K562 (cell line): ENCODE data around the gene TMEM187. TPM values are rescaled to one million over a fixed set of nuclear protein-coding genes. Genes with fewer than 3 reads are reported as not detected.

Experiments used
- ARID1B ChIP-seq: fragments of 450-650 bp; IDR thresholded peaks from 2 replicates; pipeline ENCODE4 v1.6.1; 2016; ENCODE audit warnings: antibody characterized with exemption, mild to moderate bottlenecking, inconsistent platforms
- CBX1 ChIP-seq: sonication (generic); IDR thresholded peaks from 2 replicates; pipeline ENCODE4 v1.6.1; 2016; ENCODE audit warnings: antibody characterized with exemption, low read depth, mild to moderate bottlenecking
- CREB1 ChIP-seq, 2 experiments: sonication (generic) in 1 of 2; formaldehyde crosslinking in 1 of 2; IDR thresholded peaks; 2 replicates each; pipeline versions ENCODE4 v1.6.1 to v1.8.0; 2012 to 2022; ENCODE audit warnings: inconsistent platforms in 1 of 2, mild to moderate bottlenecking in 1 of 2, missing genetic modification reagents in 1 of 2, moderate library complexity in 1 of 2
- CTBP1 ChIP-seq: fragments of 450-650 bp; IDR thresholded peaks from 2 replicates; pipeline ENCODE4 v1.6.1; 2016; ENCODE audit warnings: borderline replicate concordance
- CTCFL ChIP-seq: IDR thresholded peaks from 2 replicates; pipeline ENCODE4 v1.6.1; 2011; ENCODE audit warnings: borderline replicate concordance, low read depth, mild to moderate bottlenecking, moderate library complexity, low read length; ENCODE audit not compliant: insufficient read depth, poor library complexity, severe bottlenecking
- HCFC1 ChIP-seq: IDR thresholded peaks from 2 replicates; pipeline ENCODE4 v1.6.1; 2012; ENCODE audit warnings: low read depth, low read length, improper control_type of control experiment
- MAZ ChIP-seq, 2 experiments: fragments of 450-650 bp in 1 of 2; sonication (generic) in 1 of 2; formaldehyde crosslinking; IDR thresholded peaks in 1 of 2; conservative IDR thresholded peaks in 1 of 2; 2 replicates each; pipeline versions ENCODE4 v1.4.0 to v1.5.0; 2020; ENCODE audit warnings: mild to moderate bottlenecking in 1 of 2, missing genetic modification reagents in 1 of 2
- MLLT1 ChIP-seq, 2 experiments: fragments of 450-650 bp; IDR thresholded peaks; 2 replicates each; pipeline ENCODE4 v1.6.1; 2016
- NFRKB ChIP-seq: fragments of 450-650 bp; IDR thresholded peaks from 2 replicates; pipeline ENCODE4 v1.6.1; 2016; ENCODE audit warnings: low read depth
- POLR2A ChIP-seq: fragments of 450-650 bp; conservative IDR thresholded peaks from 2 replicates; pipeline ENCODE4 v1.6.1; 2016
- POLR2AphosphoS2 ChIP-seq: IDR thresholded peaks from 2 replicates; pipeline ENCODE4 v1.6.1; 2012; ENCODE audit warnings: low read length, improper control_type of control experiment
- RBM39 ChIP-seq: fragments of 200-400 bp; formaldehyde crosslinking; optimal IDR thresholded peaks from 2 replicates; pipeline ENCODE3; 2018; ENCODE audit warnings: low read depth, low read length
- RCOR1 ChIP-seq, 2 experiments: IDR thresholded peaks; 2 replicates each; pipeline ENCODE4 v1.6.1; 2012; ENCODE audit warnings: low read depth in 2 of 2, low read length in 2 of 2, borderline replicate concordance in 1 of 2, improper control_type of control experiment in 1 of 2
- TAF7 ChIP-seq: fragments of 450-650 bp; IDR thresholded peaks from 2 replicates; pipeline ENCODE4 v1.6.1; 2016; ENCODE audit warnings: missing genetic modification characterization, missing compliant biosample characterization
- TAL1 ChIP-seq: fragments of 450-650 bp; IDR thresholded peaks from 2 replicates; pipeline ENCODE4 v1.6.1; 2016; ENCODE audit warnings: mild to moderate bottlenecking
- THRA ChIP-seq: fragments of 450-650 bp; IDR thresholded peaks from 2 replicates; pipeline ENCODE4 v1.6.1; 2017; ENCODE audit warnings: mild to moderate bottlenecking, moderate library complexity
- VEZF1 ChIP-seq: fragments of 200-800 bp; sonication (Bioruptor generic); IDR thresholded peaks from 2 replicates; pipeline ENCODE4 v1.6.1; 2017; ENCODE audit warnings: missing genetic modification characterization, missing compliant biosample characterization
- ZNF583 ChIP-seq: fragments of 250-450 bp; sonication (Bioruptor Pico); IDR thresholded peaks from 2 replicates; pipeline ENCODE4 v1.4.0; 2020
- polyA plus RNA-seq, 8 experiments: library from polyadenylated mRNA; depleted of rRNA in 4 of 8; stranded (reverse) in 5 of 8; unstranded in 3 of 8; fragments of >200 nt; fragmentation: Nextera tagmentation in 2 of 8; fragmentation: Illumina TruSeq in 1 of 8; extraction: Ambion mirVana in 2 of 8; extraction: Trizol in 1 of 8; gene quantifications; 2 replicates each; pipeline versions ENCODE4 v1.2.1 to v1.2.3, GENCODE V29; 2011 to 2014; ENCODE audit warnings: inconsistent platforms in 1 of 8, missing spikeins in 1 of 8
- total RNA-seq, 7 experiments: library from RNA; depleted of rRNA in 6 of 7; stranded (reverse); fragments of >200 nt in 6 of 7; fragmentation: Illumina TruSeq in 2 of 7; extraction: Trizol in 2 of 7; gene quantifications; 2 replicates each; pipeline versions ENCODE4 v1.2.1 to v1.2.3, GENCODE V29; 2011 to 2021; ENCODE audit warnings: low replicate concordance in 1 of 7
- TF ChIP-seq, protein P1 (sequence below): fragments of 450-650 bp; formaldehyde crosslinking; IDR thresholded peaks from 2 replicates; pipeline ENCODE4 v1.4.0; 2020; ENCODE audit warnings: mild to moderate bottlenecking, moderate library complexity

Gene TMEM187
- total and polyA plus RNA-seq, 9 of the 15 experiments (the other 6 are each of a cell fraction or from before 2014, with no cell fraction given): 0.13 to 6.4 (median 1.6) TPM

DNA sequence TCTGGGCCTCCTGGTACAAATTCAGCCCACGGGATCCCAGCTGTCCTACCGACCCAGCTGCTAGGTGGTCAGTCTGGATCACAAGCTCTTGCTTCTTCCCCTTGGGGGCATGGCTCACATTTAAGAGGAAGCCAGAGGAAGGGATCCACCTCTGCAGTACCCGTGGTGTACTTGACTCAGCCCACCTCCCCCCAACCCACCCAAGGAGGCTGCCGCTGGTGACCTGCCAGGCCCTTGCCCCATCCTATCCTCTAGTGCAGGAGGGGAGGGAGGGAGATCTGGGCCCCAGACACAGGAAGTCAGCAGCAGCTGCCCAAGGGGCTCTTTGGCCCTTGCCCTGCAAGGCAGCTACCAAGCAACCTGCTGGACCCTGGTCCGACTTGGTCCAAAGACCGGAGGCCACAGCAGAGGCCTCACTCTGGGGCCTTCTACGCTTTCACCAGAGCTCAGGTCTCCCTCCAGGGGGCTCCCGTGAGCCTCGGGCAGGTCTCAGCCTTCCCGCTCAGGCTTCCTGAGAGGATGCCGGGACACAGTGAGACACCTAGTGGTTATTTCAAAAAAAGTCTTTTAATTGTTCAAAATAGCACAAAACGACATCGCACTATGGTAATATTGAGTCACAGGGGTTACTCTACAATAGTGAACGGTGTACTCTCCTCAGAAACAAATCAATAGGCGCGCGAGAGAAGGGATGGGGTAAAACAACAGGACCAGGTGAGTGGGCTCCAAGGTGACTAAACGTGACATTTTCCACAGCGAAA, 25.4 kb upstream of the TMEM187 start (continued):
- peak; percentile 45 for TF ChIP-seq CTCFL
- peak; percentile 77; the same call in 1 of the 2 replicates for TF ChIP-seq POLR2AphosphoS2
- peak in 1 of 2 experiments; percentile 67; a peak in 2 of 4 replicates for TF ChIP-seq MLLT1 (IDR thresholded peaks at IDR 0.05)
- TF ChIP-seq NFRKB: no peak
- 0 out of 2 replicates have a peak, but pooled peaks have one; percentile 17 for TF ChIP-seq CREB1 (IDR thresholded peaks at IDR 0.05)
- no peak for TF ChIP-seq CREB1 (CRISPR knock-in tag; IDR thresholded peaks at IDR 0.05)
- TF ChIP-seq ARID1B: no peak
- TF ChIP-seq POLR2A: peak; percentile 56; the same call in 1 of the 2 replicates
- no peak for TF ChIP-seq TAF7 (tag)
- peak in 1 of 2 experiments; percentile 44; a peak in 1 of 4 replicates for TF ChIP-seq MAZ (CRISPR knock-in tag; conservative IDR thresholded peaks at IDR 0.05 in 1 of 2, IDR thresholded peaks at IDR 0.05 in 1 of 2)
- TF ChIP-seq ZNF583: no peak
- TF ChIP-seq VEZF1 (CRISPR knock-in tag): peak; percentile 39; the same call in 1 of the 2 replicates
- no peak for TF ChIP-seq RBM39
- TF ChIP-seq TAL1: no peak
- peak in 1 of 2 experiments; percentile 70; a peak in 1 of 4 replicates for TF ChIP-seq RCOR1 (IDR thresholded peaks at IDR 0.05; ENCODE audit: borderline replicate concordance in 1 of 2, low read depth in 2 of 2, low read length in 2 of 2)
- TF ChIP-seq THRA: no peak
- no peak for TF ChIP-seq CBX1
- 0 out of 2 replicates have a peak, but pooled peaks have one; percentile 42 for TF ChIP-seq CTBP1
- 0 out of 2 replicates have a peak, but pooled peaks have one; percentile 18 for TF ChIP-seq HCFC1
- TF ChIP-seq, protein P1, sequence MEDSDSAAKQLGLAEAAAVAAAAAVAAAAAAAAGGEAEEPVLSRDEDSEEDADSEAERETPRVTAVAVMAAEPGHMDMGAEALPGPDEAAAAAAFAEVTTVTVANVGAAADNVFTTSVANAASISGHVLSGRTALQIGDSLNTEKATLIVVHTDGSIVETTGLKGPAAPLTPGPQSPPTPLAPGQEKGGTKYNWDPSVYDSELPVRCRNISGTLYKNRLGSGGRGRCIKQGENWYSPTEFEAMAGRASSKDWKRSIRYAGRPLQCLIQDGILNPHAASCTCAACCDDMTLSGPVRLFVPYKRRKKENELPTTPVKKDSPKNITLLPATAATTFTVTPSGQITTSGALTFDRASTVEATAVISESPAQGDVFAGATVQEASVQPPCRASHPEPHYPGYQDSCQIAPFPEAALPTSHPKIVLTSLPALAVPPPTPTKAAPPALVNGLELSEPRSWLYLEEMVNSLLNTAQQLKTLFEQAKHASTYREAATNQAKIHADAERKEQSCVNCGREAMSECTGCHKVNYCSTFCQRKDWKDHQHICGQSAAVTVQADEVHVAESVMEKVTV (CRISPR knock-in tag): peak; percentile 65
